Psoas muscle (tissue), 8 donors: Measurements from ENCODE around the gene PCGF6. TPM values are rescaled to one million over a fixed set of nuclear protein-coding genes. Genes with fewer than 3 reads are reported as not detected.
A peak's percentile ranks its signal among the peaks of the same experiment; 100 is the strongest.
"Not testable (repeated sequence)": the region's sequence is repeated elsewhere in the genome, so short reads cannot be mapped to it uniquely, and the experiment has no call there.

Experiments
- ATAC-seq, 4 donors: fragments of 200-7000 bp; cut with Tn5 transposase; one replicate each; pipeline ENCODE4 v1.9.1; 2020; ENCODE audit warnings: moderate library complexity in 3 of 4, mild to moderate bottlenecking in 2 of 4
- DNase-seq, 2 donors: peaks; one replicate each; pipeline ENCODE4 v3.0.0-alpha.2; 2020
- H3K27ac ChIP-seq: fragments of 200-600 bp; one replicate; pipeline ENCODE4 v1.8.0; 2022
- H3K27me3 ChIP-seq, 3 donors: fragments of 200-600 bp in 1 of 3; one replicate each; pipeline versions ENCODE4 v1.6.1 to v1.8.0; 2013 to 2022; ENCODE audit warnings: low read length in 2 of 3, mild to moderate bottlenecking in 2 of 3, moderate library complexity in 1 of 3; ENCODE audit not compliant: insufficient read depth in 3 of 3
- H3K36me3 ChIP-seq, 2 donors: fragments of 200-600 bp in 1 of 2; one replicate each; pipeline versions ENCODE4 v1.6.1 to v1.8.0; 2013 to 2022; ENCODE audit warnings: low read depth in 1 of 2, mild to moderate bottlenecking in 1 of 2, moderate library complexity in 1 of 2; ENCODE audit not compliant: insufficient read depth in 1 of 2
- H3K4me1 ChIP-seq: fragments of 200-600 bp; one replicate; pipeline ENCODE4 v1.8.0; 2022
- H3K4me3 ChIP-seq: fragments of 200-600 bp; one replicate; pipeline ENCODE4 v1.8.0; 2022; ENCODE audit warnings: mild to moderate bottlenecking
- H3K9me3 ChIP-seq: fragments of 200-600 bp; one replicate; pipeline ENCODE4 v1.8.0; 2022
- WGBS, 3 donors: extraction: QIAGEN DNeasy Blood & Tissue Kit; methylation state at CpG; one replicate each; pipeline versions ENCODE4 v1.1.6 to v1.1.7; 2013; 5-methylcytosine and 5-hydroxymethylcytosine counted together
- intact Hi-C, 2 donors: fragments of 100-400 bp; cut with DNase I; formaldehyde crosslinking; loops; one replicate each; pipeline versions ENCODE4 v1.11.0 to v1.14.2; 2022
- polyA plus RNA-seq, 3 donors: library from polyadenylated mRNA; stranded (reverse); fragments of 200-250 nt; gene quantifications; one replicate each; pipeline ENCODE4 v1.2.3, GENCODE V29; 2013
- total RNA-seq, 4 donors: library from RNA; stranded (reverse); fragmentation: NEBNext Ultra II Directional in 2 of 4; extraction: Animal tissue kit (Norgen Biotek cat#: 25700) in 2 of 4; gene quantifications; one replicate each; pipeline versions ENCODE4 v1.2.1 to v1.2.4, GENCODE V29; 2021 to 2023
- TF ChIP-seq, protein P1 (sequence below): fragments of 200-600 bp; IDR thresholded peaks from one replicate; pipeline ENCODE4 v1.8.0; 2022; ENCODE audit warnings: antibody characterized with exemption
- donor health status: healthy with polysubstance abuse.
- donor health status: DM: no; HTN: no; CAD: no; lungs with moderate emphysema.
- donor health status: Bipolar disorder and iron deficiency.
- donor health status: healthy.
- donor health status: DM: yes; HTN: yes; CAD: no.
- donor health status: DM: no; HTN: no; CAD: no.
- donor health status: DM: no; HTN: no; CAD: no.
- donor health status: DM: yes; HTN: yes; CAD: no.

Gene PCGF6
- total and polyA plus RNA-seq, 7 donors = 4.2 to 21.2 (median 8.9) TPM

DNA sequence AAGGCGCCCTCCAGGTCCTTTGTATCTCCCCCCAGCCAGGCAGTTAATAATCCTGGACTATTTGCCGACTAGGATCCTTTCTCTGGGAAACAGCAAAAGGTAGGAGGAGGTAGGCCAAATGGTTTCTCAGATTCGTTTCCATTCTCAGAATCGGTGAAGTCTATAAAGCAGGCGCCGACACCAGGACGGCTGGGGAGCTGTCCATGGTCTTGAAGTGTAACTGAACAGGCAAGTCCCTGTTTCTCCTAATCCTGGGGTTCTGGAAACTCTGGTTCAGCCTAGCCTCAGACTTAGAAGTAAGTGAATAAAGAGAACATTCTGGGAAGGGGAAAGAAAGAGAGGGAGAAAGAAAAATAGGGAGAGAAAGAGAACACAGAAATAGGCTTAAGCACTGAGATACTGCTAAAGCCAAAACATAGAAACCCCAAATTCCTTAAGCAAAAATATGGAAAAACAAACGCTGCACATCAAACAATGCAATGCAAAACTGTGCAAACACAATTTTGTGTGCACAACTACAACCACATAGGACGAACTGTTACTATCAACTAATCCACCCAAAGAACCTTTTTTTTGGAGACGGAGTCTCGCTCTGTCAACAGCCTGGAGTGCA, 85.1 kb downstream of the PCGF6 start:
- ATAC-seq (no peak), DNase-seq (peak in 1 of 2 donors; percentile 23)
- 29 to 33% (median 31%) methylated on average over 11 of the region's 11 CpGs for WGBS, 3 donors
- H3K4me3 ChIP-seq = no peak overlapping the region
- TF ChIP-seq, protein P1, sequence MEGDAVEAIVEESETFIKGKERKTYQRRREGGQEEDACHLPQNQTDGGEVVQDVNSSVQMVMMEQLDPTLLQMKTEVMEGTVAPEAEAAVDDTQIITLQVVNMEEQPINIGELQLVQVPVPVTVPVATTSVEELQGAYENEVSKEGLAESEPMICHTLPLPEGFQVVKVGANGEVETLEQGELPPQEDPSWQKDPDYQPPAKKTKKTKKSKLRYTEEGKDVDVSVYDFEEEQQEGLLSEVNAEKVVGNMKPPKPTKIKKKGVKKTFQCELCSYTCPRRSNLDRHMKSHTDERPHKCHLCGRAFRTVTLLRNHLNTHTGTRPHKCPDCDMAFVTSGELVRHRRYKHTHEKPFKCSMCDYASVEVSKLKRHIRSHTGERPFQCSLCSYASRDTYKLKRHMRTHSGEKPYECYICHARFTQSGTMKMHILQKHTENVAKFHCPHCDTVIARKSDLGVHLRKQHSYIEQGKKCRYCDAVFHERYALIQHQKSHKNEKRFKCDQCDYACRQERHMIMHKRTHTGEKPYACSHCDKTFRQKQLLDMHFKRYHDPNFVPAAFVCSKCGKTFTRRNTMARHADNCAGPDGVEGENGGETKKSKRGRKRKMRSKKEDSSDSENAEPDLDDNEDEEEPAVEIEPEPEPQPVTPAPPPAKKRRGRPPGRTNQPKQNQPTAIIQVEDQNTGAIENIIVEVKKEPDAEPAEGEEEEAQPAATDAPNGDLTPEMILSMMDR = no peak
- no peaks in the 10 kb centered on the region for H3K9me3 ChIP-seq
- H3K4me1 ChIP-seq = no peaks in the 10 kb centered on the region
- intact Hi-C loops = no loop called here
- H3K36me3 ChIP-seq = no peaks in the 10 kb centered on the region
- H3K27me3 ChIP-seq = peaks cover 0 to 16% (median 0%) of the 10 kb centered on the region in 3 donors
- no peak overlapping the region for H3K27ac ChIP-seq

DNA sequence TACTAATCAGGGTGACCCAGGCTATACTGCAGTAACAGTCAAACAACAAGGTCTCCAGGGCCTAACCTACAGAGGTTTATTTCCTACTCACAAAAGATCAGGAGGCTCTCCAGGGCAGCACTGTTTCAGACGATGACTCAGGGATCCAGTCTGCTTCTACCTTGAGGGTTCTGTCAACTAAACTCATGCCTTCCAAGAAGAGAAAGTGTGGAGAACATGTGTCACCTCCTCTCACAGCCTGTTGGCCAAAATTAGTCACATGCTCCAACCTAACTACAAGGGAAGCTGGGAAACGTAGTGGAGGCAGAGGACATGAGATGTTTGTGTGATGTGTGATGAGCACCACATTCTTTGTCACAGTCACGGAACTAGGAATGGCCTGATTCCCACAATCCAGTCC, 88.7 kb downstream of the PCGF6 start:
- intact Hi-C loops = no loop called here
- ATAC-seq = no peak
- Histone ChIP-seq H3K4me3 (no peak overlapping the region), H3K27me3 (peaks cover 0 to 16% (median 0%) of the 10 kb centered on the region in 3 donors), H3K9me3 (no peaks in the 10 kb centered on the region), H3K36me3 (no peaks in the 10 kb centered on the region), H3K4me1 (no peaks in the 10 kb centered on the region), H3K27ac (no peak overlapping the region)
- WGBS, 3 donors = 67 to 77% (median 75%) methylated on average over 3 of the region's 3 CpGs
- TF ChIP-seq, protein P1 = no peak
- DNase-seq = no peak

DNA sequence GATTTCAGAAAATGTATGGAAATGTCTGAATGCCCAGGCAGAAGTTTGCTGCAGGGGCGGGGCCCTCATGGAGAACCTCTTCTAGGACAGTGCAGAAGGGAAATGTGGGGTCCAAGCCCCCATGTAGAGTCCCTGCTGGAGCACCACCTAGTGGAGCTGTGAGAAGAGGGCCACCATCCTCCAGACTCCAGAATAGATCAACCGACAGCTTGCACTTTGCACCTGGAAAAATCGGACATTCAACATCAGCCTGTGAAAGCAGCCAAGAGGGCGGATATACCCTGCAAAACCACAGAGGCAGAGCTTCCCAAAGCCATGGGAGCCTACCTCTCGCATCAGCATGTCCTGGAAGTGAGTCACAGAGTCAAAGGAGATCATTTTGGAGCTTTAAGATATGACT, 91.0 kb downstream of the PCGF6 start:
- Histone ChIP-seq H3K27ac (no peak overlapping the region), H3K27me3 (peaks cover 0 to 12% (median 0%) of the 10 kb centered on the region in 3 donors), H3K4me1 (no peaks in the 10 kb centered on the region), H3K9me3 (no peaks in the 10 kb centered on the region), H3K4me3 (no peak overlapping the region), H3K36me3 (no peaks in the 10 kb centered on the region)
- intact Hi-C loops = loop anchor here in 1 of 2 donors (10.0 kb wide), 1 partner anchor 425 kb away; the partner anchor contains the start of gene CYP17A1
- TF ChIP-seq, protein P1 = no peak
- DNase-seq = no peak
- WGBS, 3 donors = 86 to 94% (median 87%) methylated on average over 5 of the region's 5 CpGs
- no peak for ATAC-seq

DNA sequence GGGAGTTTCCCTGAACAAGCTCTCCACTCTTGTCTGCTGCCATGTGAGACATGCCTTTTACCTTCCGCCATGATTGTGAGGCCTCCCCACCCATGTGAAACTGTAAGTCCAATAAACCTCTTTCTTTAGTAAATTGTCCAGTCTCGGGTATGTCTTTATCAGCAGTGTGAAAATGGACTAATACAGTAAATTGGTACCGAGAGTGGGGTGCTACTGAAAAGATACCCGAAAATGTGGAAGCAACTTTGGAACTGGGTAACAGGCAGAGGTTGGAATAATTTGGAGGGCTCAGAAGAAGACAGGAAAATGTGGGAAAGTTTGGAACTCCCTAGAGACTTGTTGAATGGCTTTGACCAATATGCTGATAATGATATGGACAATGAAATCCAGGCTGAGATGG, 92.0 kb downstream of the PCGF6 start:
- intact Hi-C loops = loop anchor here in 1 of 2 donors (10.0 kb wide), 1 partner anchor 424 kb away; the partner anchor contains the start of gene CYP17A1
- WGBS, 3 donors = 88 to 93% (median 92%) methylated on average over 4 of the region's 4 CpGs
- not testable (repeated sequence) for DNase-seq

DNA sequence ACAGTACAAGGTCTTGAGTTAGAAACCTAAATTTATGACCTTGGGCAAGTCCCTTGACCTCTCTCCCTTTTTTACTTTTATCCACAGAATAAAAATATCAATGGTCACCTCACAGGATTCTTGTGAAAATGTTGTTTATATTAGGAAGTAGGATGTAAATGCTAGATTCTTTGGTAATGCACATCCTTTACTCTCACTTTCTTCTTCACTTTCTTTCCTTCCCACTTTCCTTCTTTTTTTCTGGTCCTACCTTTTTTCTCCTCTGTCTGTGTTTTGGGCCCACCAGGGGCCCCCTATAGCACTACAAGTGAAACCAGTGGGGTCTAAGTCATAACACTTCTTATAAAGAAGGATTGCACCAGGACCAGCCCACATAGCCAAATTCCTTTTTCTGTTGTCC, 93.1 kb downstream of the PCGF6 start:
- peaks cover 0 to 5% (median 0%) of the 10 kb centered on the region in 3 donors for H3K27me3 ChIP-seq
- ATAC-seq (no peak), DNase-seq (no peak)
- no peak overlapping the region for H3K4me3 ChIP-seq
- intact Hi-C loops = loop anchor here in 1 of 2 donors (10.0 kb wide), 1 partner anchor 423 kb away; the partner anchor contains the start of gene CYP17A1
- no peaks in the 10 kb centered on the region for H3K36me3 ChIP-seq
- no peaks in the 10 kb centered on the region for H3K4me1 ChIP-seq
- no peak overlapping the region for H3K27ac ChIP-seq
- H3K9me3 ChIP-seq = no peaks in the 10 kb centered on the region
- TF ChIP-seq, protein P1 = no peak

More for the DNA sequence above, 92.0 kb downstream of the PCGF6 start:
- H3K4me3 ChIP-seq, H3K9me3 ChIP-seq, ATAC-seq, H3K27ac ChIP-seq, H3K4me1 ChIP-seq, H3K36me3 ChIP-seq: not testable (repeated sequence)
- peaks cover 0 to 12% (median 0%) of the 10 kb centered on the region in 3 donors for H3K27me3 ChIP-seq
